ENCODE data around the gene ACTN4.

Gene ACTN4

DNA sequence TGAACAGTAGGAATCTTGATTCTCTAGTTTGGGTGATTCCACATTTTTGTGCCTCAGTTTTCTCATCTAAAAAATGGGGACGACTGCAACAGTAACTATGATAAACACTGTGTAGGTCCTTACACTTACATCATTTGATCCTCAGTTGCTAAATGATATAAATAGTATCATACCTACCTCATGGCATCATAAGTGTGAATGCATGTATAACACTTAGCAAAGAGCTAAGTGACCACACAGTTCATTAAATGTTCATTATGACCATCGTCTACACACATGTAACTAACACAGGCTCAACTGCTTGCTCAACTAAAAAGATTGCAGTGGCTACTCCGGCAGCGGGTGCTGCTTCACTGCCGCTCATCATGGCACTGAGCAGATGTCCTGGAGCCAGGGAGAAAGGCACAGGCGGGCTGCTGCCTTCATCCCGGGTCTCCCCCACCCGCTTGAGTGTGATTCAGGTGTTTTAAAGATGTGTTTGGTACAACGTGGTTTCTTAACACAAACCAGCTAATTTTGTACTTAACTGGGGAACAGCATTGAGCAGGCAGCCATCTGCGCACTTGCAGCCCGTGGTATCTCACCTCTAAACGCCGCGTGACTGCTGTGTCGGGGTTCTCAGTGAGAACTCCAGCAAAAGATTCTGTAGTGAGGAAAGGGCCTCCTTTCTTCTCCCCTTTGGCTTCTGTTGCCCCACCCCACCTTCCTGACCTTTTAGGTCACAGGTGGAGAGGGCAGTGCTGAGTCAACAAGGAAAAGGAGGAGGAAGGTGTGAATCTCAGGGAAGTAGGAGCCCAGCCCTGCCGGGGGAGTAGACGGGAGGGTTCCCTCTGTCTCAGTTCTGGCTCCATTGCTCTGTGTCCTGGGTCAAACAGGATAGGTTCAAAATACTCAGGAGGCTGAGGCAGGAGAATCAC lies 11.7 kb upstream of the ACTN4 start:
- no peak for DNase-seq (ENCODE audit: low read depth in 2 of 3, low spot score in 2 of 3)

GRCh38 chr19:38638461-38638860 lies 9.0 kb upstream of the ACTN4 start:
- DNase-seq (ENCODE audit: low read depth in 2 of 3, low spot score in 2 of 3), result no peak

DNA sequence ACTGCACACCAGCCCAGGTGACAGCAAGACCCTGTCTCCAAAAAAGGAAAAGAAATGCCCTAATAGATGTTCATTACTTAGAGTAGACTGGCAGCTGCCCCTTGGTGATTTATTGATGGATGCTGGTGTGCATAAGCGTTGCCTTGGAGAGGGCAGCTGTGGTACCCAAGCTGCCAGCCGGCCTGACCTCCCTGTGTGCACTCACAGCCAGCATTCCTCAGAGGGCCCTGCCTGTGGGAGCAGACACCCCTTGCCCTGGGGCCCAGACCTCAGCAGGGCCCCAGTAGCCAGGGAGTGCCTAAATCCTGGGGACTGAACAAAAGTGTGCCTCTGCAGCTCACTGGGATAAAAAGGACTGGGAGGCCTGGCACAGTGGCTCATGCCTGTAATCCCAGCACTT lies 7.8 kb upstream of the ACTN4 start:
- no peak for DNase-seq (ENCODE audit: low read depth in 2 of 3, low spot score in 2 of 3)

DNA sequence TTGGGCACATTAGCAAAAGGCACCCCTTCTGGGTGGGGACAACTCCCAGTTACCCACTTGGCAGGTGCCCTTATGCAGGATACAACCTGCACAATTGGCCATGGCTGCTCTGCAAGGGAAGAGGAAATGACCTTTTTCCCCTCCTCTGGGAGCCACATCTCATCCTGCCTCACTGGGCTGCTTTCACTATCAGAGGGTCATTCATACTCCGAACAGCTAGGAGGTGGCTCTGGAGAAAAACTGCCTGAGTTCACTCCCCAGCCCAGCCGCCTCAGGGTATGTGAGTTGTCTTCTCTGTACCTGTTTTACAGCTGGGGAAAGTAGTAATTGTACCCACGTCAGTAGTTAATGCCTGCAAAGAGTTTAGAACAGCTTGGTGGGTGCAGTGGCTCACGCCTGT lies 7.1 kb upstream of the ACTN4 start:
- DNase-seq (ENCODE audit: low read depth in 2 of 3, low spot score in 2 of 3), result no peak

DNA sequence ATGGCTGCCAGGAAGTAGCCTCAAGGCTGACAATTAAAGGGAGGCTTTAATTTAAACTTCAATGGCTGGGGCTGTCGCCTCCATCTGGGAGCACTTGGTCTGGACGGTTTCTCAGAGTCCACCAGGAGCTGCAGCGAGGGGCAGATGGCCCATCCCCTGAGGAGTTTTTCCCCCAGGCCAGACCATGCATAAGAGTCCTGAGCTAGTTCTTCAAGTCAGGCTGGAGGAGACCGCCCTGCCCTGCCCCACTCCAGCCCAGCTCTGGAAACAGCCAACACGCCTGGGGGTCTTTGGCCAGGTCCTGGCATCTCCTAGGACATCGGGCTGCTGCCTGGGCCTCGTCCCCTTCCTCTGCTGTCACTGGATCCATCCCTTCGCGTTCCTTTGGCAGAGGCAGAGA lies 5.3 kb upstream of the ACTN4 start:
- no peak for DNase-seq (ENCODE audit: low read depth in 2 of 3, low spot score in 2 of 3)

- DNase-seq (ENCODE audit: low read depth in 2 of 3, low spot score in 2 of 3), result no peak
Observed at GRCh38 chr19:38644719-38645118, 2.7 kb upstream of the ACTN4 start.

DNA sequence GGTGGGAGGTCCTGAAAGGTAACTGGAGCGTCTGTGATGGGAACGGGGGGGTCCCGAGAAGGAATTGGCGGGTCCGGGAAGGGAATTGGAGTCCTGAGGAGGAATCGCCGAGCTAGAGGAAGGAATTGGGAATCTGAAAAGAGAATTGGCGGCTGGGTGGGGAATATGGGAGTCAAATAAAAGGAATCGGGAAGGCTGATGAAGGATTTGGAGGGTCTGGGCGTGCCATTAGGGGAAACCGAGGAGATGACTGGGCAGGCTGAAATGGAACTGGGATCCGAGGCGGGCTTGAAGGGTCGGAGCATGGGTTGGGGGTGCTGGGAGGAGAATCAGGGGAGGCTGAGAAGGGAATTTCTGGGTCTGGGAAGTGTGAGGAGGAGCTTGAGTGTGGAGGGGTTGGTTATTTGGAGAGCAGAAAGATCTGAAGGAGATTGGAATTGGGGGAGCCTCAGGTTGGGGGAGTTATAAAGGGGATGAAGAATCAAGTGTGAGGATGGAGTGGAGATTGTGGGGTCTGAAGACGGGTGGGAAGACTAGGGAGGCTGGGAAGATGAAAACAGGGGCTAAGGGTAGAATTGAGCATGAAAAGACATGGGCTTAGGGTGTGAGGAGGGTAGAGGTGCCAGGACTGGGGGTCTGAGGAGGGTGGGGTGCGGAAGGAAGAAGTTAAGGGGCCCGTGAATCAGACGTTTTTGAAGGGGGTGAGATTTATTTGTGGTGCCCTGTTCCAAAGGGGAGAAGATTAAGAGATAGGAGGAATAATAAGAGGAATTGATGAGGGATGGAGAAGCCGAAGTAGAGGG lies 718 bp downstream of the ACTN4 start:
- no peak for DNase-seq (ENCODE audit: low read depth in 2 of 3, low spot score in 2 of 3)

GRCh38 chr19:38648769-38649304 lies 1.4 kb downstream of the ACTN4 start:
- DNase-seq (ENCODE audit: low read depth in 2 of 3, low spot score in 2 of 3), result no peak

DNA sequence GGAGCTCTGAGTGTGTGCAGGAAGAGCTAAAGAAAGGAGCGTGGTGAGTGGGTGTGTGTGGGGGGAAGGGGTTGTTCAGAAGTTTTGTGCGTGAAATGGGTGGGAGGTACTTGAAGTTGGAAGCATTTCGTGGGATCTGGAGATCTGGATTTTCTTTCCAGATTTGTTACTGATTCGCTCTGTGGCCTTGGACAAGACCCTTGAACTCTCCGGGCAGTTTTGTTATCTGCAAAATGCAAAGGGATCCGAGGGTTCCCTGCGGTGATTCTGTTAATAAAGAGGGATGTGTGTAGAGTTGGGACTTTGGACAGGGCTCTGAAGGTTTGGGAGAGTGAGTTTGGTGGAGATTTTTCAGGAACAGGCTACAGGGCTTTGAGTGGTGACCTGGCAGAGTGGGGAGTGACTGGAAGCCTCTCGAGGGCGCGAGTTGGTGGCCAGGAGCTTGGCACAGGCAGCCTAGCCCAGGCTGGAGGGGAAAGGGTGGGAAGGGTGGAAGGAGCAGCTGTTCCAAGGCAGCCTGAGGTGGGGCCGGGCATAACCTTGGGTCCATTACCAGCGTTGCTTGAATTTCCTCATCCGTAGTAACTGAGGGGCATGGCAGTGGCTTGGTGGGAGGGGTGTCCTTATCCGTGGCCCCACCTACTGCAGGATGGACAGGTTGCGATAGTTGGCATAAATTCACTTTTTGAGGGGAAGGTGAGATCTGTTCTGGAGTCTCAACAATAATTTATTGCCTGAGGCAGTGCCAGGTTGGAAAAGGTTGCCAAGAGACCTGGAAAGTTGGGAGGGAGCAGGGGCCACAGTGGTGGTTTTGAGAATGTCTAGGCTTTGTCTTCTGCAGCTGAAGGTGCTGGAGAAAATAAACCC lies 2.1 kb downstream of the ACTN4 start:
- no peak for DNase-seq (ENCODE audit: low read depth in 2 of 3, low spot score in 2 of 3)

GRCh38 chr19:38650172-38650775 lies 2.8 kb downstream of the ACTN4 start:
- DNase-seq (ENCODE audit: low read depth in 2 of 3, low spot score in 2 of 3), result no peak

DNA sequence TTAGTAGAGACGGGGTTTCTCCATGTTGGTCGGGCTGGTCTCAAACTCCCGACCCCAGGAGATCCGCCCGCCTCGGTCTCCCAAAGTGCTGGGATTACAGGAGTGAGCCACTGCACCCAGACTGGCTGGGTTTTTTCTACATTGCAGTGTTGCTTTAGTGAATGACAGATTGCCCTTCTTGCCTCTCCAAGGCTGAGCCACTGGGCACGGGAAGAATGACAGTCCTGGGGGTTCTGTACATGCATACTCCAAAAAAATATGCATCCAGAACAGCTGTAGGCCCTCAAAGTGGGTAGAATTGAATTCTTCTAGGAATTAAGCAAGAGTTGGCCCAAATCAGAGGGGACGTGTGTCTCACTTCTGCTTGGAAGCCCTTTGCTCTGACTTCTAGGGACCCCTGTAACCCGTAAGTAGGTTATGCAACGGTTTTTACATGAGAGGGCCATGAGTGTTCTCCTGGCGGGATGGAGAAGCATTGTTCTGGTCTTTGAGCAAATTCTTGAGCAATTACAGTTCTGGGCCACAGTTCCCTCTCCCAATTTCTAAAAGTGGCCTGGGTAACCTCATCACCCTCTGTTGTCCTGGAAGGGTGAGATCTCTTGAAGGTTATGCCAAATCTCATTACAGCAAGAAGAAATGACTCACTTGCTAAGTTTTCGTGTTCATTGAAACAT lies 3.6 kb downstream of the ACTN4 start:
- no peak for DNase-seq (ENCODE audit: low read depth in 2 of 3, low spot score in 2 of 3)

- no peak for DNase-seq (ENCODE audit: low read depth in 2 of 3, low spot score in 2 of 3)
Observed at GRCh38 chr19:38653028-38653571, 5.7 kb downstream of the ACTN4 start.

DNA sequence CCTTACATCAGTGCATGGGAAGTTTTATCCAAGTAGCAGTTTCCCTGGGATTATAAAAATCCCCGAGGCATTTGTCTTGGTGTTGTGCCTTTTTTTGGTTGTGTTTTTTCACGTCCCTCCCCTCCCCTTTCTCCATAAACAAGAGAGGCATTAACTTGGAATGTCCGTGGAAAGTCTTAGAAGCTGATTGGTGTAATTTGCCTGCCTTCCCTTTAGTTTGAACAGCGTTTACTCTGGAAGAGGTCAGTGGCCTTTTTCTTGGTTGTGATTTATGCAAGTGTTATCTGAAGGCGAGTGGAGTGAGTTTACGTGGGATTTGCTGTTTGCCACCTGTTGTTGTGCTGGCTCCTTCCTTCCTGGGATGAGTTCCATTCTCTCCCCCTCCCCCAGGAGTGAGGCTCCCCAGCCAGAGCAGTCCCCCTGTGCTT lies 7.2 kb downstream of the ACTN4 start:
- no peak for DNase-seq (ENCODE audit: low read depth in 2 of 3, low spot score in 2 of 3)

DNA sequence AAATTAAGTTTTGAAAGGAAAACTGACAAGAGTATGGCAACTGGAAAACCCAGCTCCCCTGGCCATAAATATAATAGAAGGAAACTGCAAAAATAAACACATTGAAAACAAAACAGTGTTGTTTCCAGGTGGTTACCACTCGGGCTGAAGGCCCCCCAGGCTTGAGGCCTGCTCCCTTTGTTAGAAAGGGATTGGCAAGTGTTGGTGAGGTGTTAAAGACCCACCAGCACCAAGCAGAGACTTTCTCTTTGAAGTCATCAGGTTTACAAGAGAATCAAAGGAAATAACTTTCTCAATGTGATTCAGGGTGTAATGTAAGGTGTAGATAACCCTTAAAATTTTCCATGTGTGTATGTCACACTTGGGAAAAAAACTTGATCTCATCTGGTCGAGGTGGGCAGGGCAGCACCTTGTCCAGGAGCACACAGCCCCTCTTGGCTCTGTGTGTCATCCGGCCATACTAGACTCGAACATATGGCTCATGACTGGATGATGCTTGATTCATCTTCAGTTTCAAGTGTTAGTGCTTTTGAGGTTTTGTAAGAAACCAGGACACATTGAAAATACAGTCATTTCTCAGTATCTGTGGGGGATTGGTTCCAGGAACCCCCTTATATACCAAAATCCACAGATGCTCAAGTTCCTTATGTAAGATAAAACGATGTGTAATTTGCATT lies 7.8 kb downstream of the ACTN4 start:
- no peak for DNase-seq (ENCODE audit: low read depth in 2 of 3, low spot score in 2 of 3)

DNA sequence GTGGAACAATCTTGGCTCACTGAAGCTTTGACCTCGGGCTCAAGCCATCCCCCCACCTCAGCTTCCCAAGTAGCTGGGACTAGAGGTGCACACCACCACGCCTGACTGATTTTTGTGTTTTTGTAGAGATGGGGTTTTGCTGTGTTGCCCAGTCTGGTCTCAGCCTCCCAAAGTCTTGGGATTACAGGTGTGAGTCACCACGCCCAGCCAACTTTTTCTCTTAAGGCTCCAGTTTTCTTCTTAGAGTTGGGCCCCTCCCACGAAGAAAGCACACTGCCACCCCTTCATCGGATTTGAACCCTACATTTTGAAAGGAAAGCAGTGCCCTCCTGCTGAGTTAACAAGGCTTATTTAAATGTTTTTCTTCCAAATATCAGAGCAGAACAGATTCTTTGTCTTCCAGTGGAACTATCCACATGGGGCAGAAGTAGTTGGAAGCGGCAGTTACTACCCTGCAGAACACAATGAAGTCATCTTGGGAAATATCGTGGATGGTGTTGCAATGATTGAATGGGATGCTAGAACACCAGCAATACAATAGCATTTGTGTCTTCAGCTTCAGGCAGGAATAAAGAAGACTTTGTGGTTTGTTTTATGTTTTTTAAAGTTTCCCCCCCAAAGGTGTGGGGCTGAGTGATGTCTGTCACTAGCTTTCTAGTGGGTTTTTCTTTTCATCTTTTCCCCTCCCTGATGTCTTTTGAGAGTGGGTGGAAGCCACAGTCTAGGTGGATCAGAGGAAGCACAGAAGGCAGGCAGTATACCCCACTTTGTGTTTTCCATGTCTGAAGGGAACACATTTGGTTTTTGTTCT lies 8.9 kb downstream of the ACTN4 start:
- no peak for DNase-seq (ENCODE audit: low read depth in 2 of 3, low spot score in 2 of 3)

GRCh38 chr19:38657633-38658222 lies 10.3 kb downstream of the ACTN4 start:
- no peak for DNase-seq (ENCODE audit: low read depth in 2 of 3, low spot score in 2 of 3)

GRCh38 chr19:38658462-38659306 lies 11.2 kb downstream of the ACTN4 start:
- DNase-seq (ENCODE audit: low read depth in 2 of 3, low spot score in 2 of 3), result no peak

All from activated CD8-positive, alpha-beta memory T cell treated with anti-CD3 and anti-CD28 coated beads for 48 hours (primary cell).